Sigmoid colon (tissue), 7 donors: ENCODE results near the gene ACOX1. TPM values are rescaled to one million over a fixed set of nuclear protein-coding genes. Genes with fewer than 3 reads are reported as not detected.
A peak's percentile ranks its signal among the peaks of the same experiment; 100 is the strongest.

Source experiments
- DNase-seq: peaks from one replicate; pipeline ENCODE4 v3.0.0-alpha.2; 2019
- H3K27ac ChIP-seq, 4 donors: fragments of 200-600 bp; sonication (generic); one replicate each; pipeline ENCODE4 v1.5.1; 2016 to 2019; ENCODE audit warnings: mild to moderate bottlenecking in 1 of 4
- H3K27me3 ChIP-seq, 3 donors: fragments of 200-600 bp; sonication (generic); one replicate each; pipeline ENCODE4 v1.5.1; 2019; ENCODE audit warnings: mild to moderate bottlenecking in 1 of 3
- H3K36me3 ChIP-seq, 4 donors: fragments of 200-600 bp; sonication (generic); one replicate each; pipeline ENCODE4 v1.5.1; 2016 to 2019
- H3K4me1 ChIP-seq, 4 donors: fragments of 200-600 bp; sonication (generic); one replicate each; pipeline ENCODE4 v1.5.1; 2017 to 2019
- H3K4me3 ChIP-seq, 4 donors: fragments of 200-600 bp; sonication (generic); one replicate each; pipeline ENCODE4 v1.5.1; 2017 to 2019; ENCODE audit warnings: mild to moderate bottlenecking in 2 of 4, moderate library complexity in 1 of 4
- H3K9me3 ChIP-seq, 4 donors: fragments of 200-600 bp in 3 of 4; sonication (generic) in 3 of 4; one replicate each; pipeline versions ENCODE4 v1.5.1 to v1.6.1; 2013 to 2019
- CTCF ChIP-seq, 4 experiments: fragments of 450-650 bp in 3 of 4; fragments of 200-600 bp in 1 of 4; IDR thresholded peaks; one replicate each; pipeline ENCODE4 v1.5.1; 2016 to 2019; ENCODE audit warnings: antibody characterized with exemption in 4 of 4, mild to moderate bottlenecking in 3 of 4, moderate library complexity in 2 of 4
- EP300 ChIP-seq, 4 donors: sonication (generic); formaldehyde crosslinking; IDR thresholded peaks; one replicate each; pipeline ENCODE4 v1.6.1; 2017; ENCODE audit warnings: antibody characterized with exemption in 4 of 4
- POLR2A ChIP-seq, 2 donors: fragments of 450-650 bp; IDR thresholded peaks; one replicate each; pipeline ENCODE4 v1.6.1; 2016; ENCODE audit warnings: antibody characterized with exemption in 2 of 2, mild to moderate bottlenecking in 2 of 2, moderate library complexity in 2 of 2
- POLR2AphosphoS5 ChIP-seq, 4 donors: sonication (generic); formaldehyde crosslinking; IDR thresholded peaks; one replicate each; pipeline ENCODE4 v1.6.1; 2017; ENCODE audit warnings: antibody characterized with exemption in 4 of 4
- WGBS, 2 donors: extraction: QIAGEN DNeasy Blood & Tissue Kit; methylation state at CpG; one replicate each; pipeline ENCODE4 v1.1.7; 2013; 5-methylcytosine and 5-hydroxymethylcytosine counted together
- intact Hi-C: fragments of 100-400 bp; cut with DNase I; formaldehyde crosslinking; loops from one replicate; pipeline ENCODE4 v1.15.1; 2023
- polyA plus RNA-seq, 3 donors: library from polyadenylated mRNA; stranded (reverse); fragments of 200-250 nt; gene quantifications; one replicate each; pipeline ENCODE4 v1.2.3, GENCODE V29; 2013
- total RNA-seq, 4 donors: library from RNA; depleted of rRNA; stranded (reverse); fragments of >200 nt; gene quantifications; one replicate each; pipeline ENCODE4 v1.1.0, GENCODE V29; 2016
- donor health status: healthy with polysubstance abuse.
- donor health status: Bipolar disorder and iron deficiency.
- donor health status: healthy.

Gene ACOX1
- total and polyA plus RNA-seq, 7 donors: 31.3 to 93.2 (median 34.6) TPM

- intact Hi-C loops: no loop called here
- H3K36me3 ChIP-seq: peaks cover 0 to 32% (median 2%) of the 10 kb centered on the region in 4 donors
- H3K27me3 ChIP-seq: no peaks in the 10 kb centered on the region
- H3K27ac ChIP-seq: no peak overlapping the region
- no peak overlapping the region for H3K4me3 ChIP-seq
- WGBS, 2 donors: 75 to 91% methylated on average over 7 of the region's 7 CpGs
- peak; percentile 26 for DNase-seq
- no peaks in the 10 kb centered on the region for H3K9me3 ChIP-seq
- TF ChIP-seq POLR2AphosphoS5 (IDR thresholded peaks at IDR 0.05) (no peak), CTCF (IDR thresholded peaks at IDR 0.05) (no peak), POLR2A (IDR thresholded peaks at IDR 0.05) (no peak), EP300 (IDR thresholded peaks at IDR 0.05) (no peak)
- H3K4me1 ChIP-seq: peaks cover 0 to 14% (median 4%) of the 10 kb centered on the region in 4 donors
Observed at GRCh38 chr17:75995385-75995925, 16.5 kb upstream of the ACOX1 start.

GRCh38 chr17:75994802-75995370 is 15.9 kb upstream of the ACOX1 start:
- Histone ChIP-seq H3K27me3 (no peaks in the 10 kb centered on the region), H3K4me3 (no peak overlapping the region), H3K4me1 (peaks cover 0 to 8% (median 2%) of the 10 kb centered on the region in 4 donors), H3K27ac (no peak overlapping the region), H3K9me3 (no peaks in the 10 kb centered on the region), H3K36me3 (peaks cover 0 to 32% (median 2%) of the 10 kb centered on the region in 4 donors)
- TF ChIP-seq EP300 (IDR thresholded peaks at IDR 0.05) (no peak), POLR2AphosphoS5 (IDR thresholded peaks at IDR 0.05) (no peak), POLR2A (IDR thresholded peaks at IDR 0.05) (no peak), CTCF (IDR thresholded peaks at IDR 0.05) (no peak)
- no peak for DNase-seq
- WGBS, 2 donors: 64 to 90% methylated on average over 5 of the region's 5 CpGs
- intact Hi-C loops: no loop called here

GRCh38 chr17:75991396-75991795 is 12.4 kb upstream of the ACOX1 start:
- intact Hi-C loops: no loop called here
- TF ChIP-seq POLR2A (IDR thresholded peaks at IDR 0.05) (no peak), CTCF (IDR thresholded peaks at IDR 0.05) (no peak), POLR2AphosphoS5 (IDR thresholded peaks at IDR 0.05) (no peak)
- 89 to 98% methylated on average over 9 of the region's 9 CpGs for WGBS, 2 donors

GRCh38 chr17:75987041-75987440 is 8.1 kb upstream of the ACOX1 start:
- intact Hi-C loops: no loop called here
- 79 to 84% methylated on average over 4 of the region's 4 CpGs for WGBS, 2 donors
- Histone ChIP-seq H3K27me3 (no peaks in the 10 kb centered on the region), H3K9me3 (no peaks in the 10 kb centered on the region), H3K27ac (no peak overlapping the region), H3K4me1 (no peaks in the 10 kb centered on the region), H3K4me3 (no peak overlapping the region), H3K36me3 (peaks cover 0 to 9% (median 0%) of the 10 kb centered on the region in 4 donors)
- TF ChIP-seq EP300 (IDR thresholded peaks at IDR 0.05) (no peak), POLR2A (IDR thresholded peaks at IDR 0.05) (no peak), CTCF (IDR thresholded peaks at IDR 0.05) (no peak), POLR2AphosphoS5 (IDR thresholded peaks at IDR 0.05) (no peak)
- no peak for DNase-seq

More at GRCh38 chr17:75991396-75991795, 12.4 kb upstream of the ACOX1 start:
- no peaks in the 10 kb centered on the region for H3K27me3 ChIP-seq
- no peaks in the 10 kb centered on the region for H3K4me1 ChIP-seq
- H3K36me3 ChIP-seq: peaks cover 0 to 32% (median 2%) of the 10 kb centered on the region in 4 donors
- H3K9me3 ChIP-seq: no peaks in the 10 kb centered on the region
- H3K4me3 ChIP-seq: no peak overlapping the region
- DNase-seq: no peak
- H3K27ac ChIP-seq: no peak overlapping the region
